HL-60 (cell line): ENCODE measurements around the gene ASCC1.

Experiments
- DNase-seq, 2 experiments: peaks; one replicate each; pipeline ENCODE4 v3.0.0-alpha.2; 2010 to 2020; ENCODE audit warnings: low read depth in 1 of 2, low spot score in 1 of 2
- H3K27ac ChIP-seq: fragments of 250-450 bp; sonication (Bioruptor Pico); replicated peaks from 2 replicates; pipeline ENCODE4 v1.5.1; 2020; ENCODE audit warnings: mild to moderate bottlenecking, moderate library complexity
- H3K27me3 ChIP-seq: fragments of 250-450 bp; sonication (Bioruptor Pico); 2 replicates; pipeline ENCODE4 v1.5.1; 2021; ENCODE audit warnings: mild to moderate bottlenecking, moderate library complexity; ENCODE audit not compliant: insufficient read depth, poor library complexity, severe bottlenecking
- H3K4me3 ChIP-seq: replicated peaks from 2 replicates; pipeline ENCODE4 v1.5.1; 2011; ENCODE audit warnings: mild to moderate bottlenecking, control low read depth, low read length; ENCODE audit not compliant: insufficient read depth
- GABPA ChIP-seq: IDR thresholded peaks from 2 replicates; pipeline ENCODE4 v1.6.1; 2012; ENCODE audit warnings: low read depth
- POLR2AphosphoS5 ChIP-seq: IDR thresholded peaks from 2 replicates; pipeline ENCODE4 v1.6.1; 2012; ENCODE audit warnings: low read depth
- REST ChIP-seq: IDR thresholded peaks from 2 replicates; pipeline ENCODE4 v1.6.1; 2012; ENCODE audit warnings: low read depth; ENCODE audit not compliant: insufficient replicate concordance
- SPI1 ChIP-seq: IDR thresholded peaks from 2 replicates; pipeline ENCODE4 v1.6.1; 2012; ENCODE audit warnings: low read depth, mild to moderate bottlenecking, borderline replicate concordance
- TF ChIP-seq, protein P1 (sequence below): IDR thresholded peaks from one replicate; pipeline ENCODE4 v1.5.1; 2011; ENCODE audit warnings: low read length, control low read depth, inconsistent platforms; ENCODE audit not compliant: insufficient read depth

Gene ASCC1

DNA sequence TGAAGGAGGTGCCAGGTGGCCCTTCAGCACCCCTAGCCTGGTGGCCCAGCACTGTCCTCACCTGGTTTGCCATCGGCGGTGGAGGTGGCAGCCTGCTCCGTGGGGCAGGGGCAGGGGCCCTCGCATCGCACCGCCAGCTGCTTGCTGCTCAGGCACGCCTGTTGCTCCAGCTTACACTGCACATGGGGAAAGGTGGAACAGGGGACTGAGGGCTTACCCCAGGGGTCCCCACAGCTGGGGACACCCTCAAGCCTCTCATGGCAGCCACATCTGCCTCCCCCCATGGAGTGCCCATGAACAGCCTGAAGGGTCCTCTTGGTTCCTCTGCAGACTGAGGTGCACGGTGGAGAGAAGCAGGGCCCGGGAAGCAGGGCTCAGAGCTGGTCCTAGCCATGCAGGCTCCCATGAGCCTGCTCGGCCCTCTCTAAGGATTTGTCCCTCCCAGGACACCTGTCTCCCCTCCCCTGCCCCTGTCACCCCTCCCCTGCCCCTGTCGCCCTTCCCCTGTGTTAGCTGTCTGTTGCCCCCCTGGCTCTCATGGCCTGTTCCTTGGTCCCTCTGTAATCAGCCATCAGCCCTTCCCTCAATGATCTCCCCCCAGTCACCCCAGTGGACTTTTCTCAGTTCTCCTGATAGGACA is 147.8 kb downstream of the ASCC1 start:
- no peak for TF ChIP-seq REST
- TF ChIP-seq POLR2AphosphoS5, result no peak
- no peak for TF ChIP-seq GABPA
- TF ChIP-seq SPI1, result no peak
- TF ChIP-seq, protein P1, sequence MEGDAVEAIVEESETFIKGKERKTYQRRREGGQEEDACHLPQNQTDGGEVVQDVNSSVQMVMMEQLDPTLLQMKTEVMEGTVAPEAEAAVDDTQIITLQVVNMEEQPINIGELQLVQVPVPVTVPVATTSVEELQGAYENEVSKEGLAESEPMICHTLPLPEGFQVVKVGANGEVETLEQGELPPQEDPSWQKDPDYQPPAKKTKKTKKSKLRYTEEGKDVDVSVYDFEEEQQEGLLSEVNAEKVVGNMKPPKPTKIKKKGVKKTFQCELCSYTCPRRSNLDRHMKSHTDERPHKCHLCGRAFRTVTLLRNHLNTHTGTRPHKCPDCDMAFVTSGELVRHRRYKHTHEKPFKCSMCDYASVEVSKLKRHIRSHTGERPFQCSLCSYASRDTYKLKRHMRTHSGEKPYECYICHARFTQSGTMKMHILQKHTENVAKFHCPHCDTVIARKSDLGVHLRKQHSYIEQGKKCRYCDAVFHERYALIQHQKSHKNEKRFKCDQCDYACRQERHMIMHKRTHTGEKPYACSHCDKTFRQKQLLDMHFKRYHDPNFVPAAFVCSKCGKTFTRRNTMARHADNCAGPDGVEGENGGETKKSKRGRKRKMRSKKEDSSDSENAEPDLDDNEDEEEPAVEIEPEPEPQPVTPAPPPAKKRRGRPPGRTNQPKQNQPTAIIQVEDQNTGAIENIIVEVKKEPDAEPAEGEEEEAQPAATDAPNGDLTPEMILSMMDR, result no peak
- no peak overlapping the region for H3K27ac ChIP-seq
- H3K27me3 ChIP-seq, result no peaks in the 10 kb centered on the region
- no peak overlapping the region for H3K4me3 ChIP-seq
- no peak for DNase-seq

DNA sequence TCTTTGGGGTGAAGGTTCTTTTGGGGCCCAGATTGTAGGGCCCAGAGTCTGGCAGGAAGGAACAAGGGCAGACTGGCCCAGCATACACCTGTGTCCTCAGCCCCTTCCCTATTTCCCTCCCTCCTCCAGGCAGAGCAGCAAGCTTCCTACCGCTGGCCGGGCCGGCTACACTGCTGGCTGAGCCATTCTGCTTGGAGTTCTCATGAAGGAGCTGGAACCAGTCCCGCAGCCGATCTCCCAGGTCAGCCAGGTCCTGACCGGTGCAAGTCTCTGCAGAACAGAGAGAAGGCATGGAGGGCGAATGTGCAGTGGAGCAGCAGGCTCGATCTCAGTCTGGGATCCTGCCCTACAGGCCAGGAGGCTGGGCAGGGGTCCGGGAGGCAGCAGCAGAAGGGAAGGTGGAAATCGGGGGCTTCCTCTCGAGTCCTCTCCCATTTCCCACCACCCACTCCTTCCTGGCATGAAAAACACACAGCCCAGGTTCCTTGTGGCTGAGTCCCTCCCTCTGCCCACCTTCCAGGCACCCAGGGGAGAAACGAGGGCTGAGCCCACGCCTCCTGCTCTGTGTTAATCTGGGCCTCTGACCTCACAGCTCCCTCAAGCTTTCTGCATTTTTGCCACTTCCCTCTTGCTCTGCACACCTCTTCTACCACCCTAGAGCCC is 148.5 kb downstream of the ASCC1 start:
- TF ChIP-seq SPI1 (peak; percentile 16; the same call in 1 of the 2 replicates), POLR2AphosphoS5 (no peak)
- TF ChIP-seq, protein P1, result no peak
- no peak overlapping the region for H3K27ac ChIP-seq
- no peaks in the 10 kb centered on the region for H3K27me3 ChIP-seq

DNA sequence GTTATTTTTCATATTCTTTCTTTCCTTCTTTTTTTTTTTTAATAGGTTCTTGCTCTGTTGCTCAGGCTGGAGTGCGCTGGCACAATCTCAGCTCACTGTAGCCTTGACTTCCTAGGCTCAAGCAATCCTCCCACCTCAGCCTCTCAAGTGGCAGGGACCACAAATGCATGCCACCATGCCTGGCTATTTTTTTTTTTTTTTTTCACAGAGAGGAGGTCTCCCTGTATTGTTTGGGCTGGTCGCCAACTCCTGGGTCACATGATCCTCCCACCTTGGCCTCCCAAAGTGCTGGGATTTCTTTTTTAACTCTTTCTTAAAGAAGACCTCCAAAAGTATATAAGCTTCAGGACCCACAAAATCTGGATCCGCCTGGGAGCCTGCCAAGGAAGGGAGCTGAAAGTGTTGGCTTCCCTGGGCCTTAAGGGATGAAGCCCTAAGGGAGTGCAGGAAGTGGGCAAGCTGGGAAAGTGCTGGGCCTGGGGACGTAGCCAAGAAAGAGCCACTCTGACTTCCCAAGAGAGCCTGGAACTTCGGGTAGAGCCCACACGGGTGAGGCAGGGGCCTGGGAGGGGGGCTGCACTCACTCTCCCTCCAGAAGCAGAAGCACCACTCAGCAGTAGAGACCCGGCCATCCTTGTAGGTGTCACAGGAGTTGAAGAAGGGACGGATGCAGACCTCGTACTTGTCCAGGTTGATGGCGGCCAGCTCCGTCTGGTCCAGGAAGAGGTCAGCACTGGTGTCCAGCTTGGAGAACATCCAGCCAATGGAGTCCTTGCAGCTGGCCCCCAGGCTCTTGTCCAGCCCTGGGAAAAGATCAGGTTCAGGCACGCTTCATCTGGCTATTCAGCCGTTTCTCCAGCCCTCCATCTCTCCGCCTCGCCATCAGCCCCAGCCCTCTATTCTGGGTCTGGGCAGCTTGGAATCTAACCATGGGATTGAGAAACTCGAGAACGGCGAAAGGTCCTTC is 149.5 kb downstream of the ASCC1 start:
- no peak for DNase-seq
- Histone ChIP-seq H3K27ac (no peak overlapping the region), H3K27me3 (no peaks in the 10 kb centered on the region), H3K4me3 (no peak overlapping the region)
- TF ChIP-seq, protein P1, result no peak
- TF ChIP-seq REST (no peak), GABPA (no peak), POLR2AphosphoS5 (no peak)

More for the DNA sequence above, 148.5 kb downstream of the ASCC1 start:
- no peak for DNase-seq
- H3K4me3 ChIP-seq, result no peak overlapping the region
